ENCODE measurements around the gene VIL1.

The VIL1 gene

GRCh38 chr2:218458598-218458997, 39.7 kb downstream of the VIL1 start:
- no peak overlapping the region for H3K14ac ChIP-seq (ENCODE audit: low read length)
- no peak overlapping the region for H3K4me3 ChIP-seq (ENCODE audit: low read depth, low read length)
- no peak overlapping the region for H2AK5ac ChIP-seq (ENCODE audit: low read length)
- H4K91ac ChIP-seq (ENCODE audit: low read depth, low read length) = no peak overlapping the region
- H2BK12ac ChIP-seq (ENCODE audit: low read length) = no peak overlapping the region
- H3K79me2 ChIP-seq (ENCODE audit: control insufficient read depth, insufficient read depth, low read length, poor library complexity) = no peaks in the 10 kb centered on the region
- H3K79me1 ChIP-seq (ENCODE audit: low read length) = no peaks in the 10 kb centered on the region
- no peak for DNase-seq
- H4K12ac ChIP-seq (ENCODE audit: low read depth, low read length) = no peak overlapping the region
- no peak overlapping the region for H3K18ac ChIP-seq (ENCODE audit: low read length)
- no peak overlapping the region for H4K8ac ChIP-seq (ENCODE audit: low read depth, low read length)
- no peaks in the 10 kb centered on the region for H3K27me3 ChIP-seq (ENCODE audit: insufficient read depth, low read length)
- H3K9ac ChIP-seq (ENCODE audit: low read length) = no peak overlapping the region
- no peak overlapping the region for H2AFZ ChIP-seq (ENCODE audit: insufficient read depth, low read length, poor library complexity)
- H2BK120ac ChIP-seq (ENCODE audit: insufficient read depth, low read length, poor library complexity) = no peak overlapping the region
- H3K9me3 ChIP-seq (ENCODE audit: insufficient read depth, low read depth, low read length) = no peaks in the 10 kb centered on the region
- H3K4ac ChIP-seq (ENCODE audit: low read depth, low read length) = no peak overlapping the region
- no peaks in the 10 kb centered on the region for H3K4me1 ChIP-seq (ENCODE audit: control insufficient read depth in 1 of 2, insufficient read depth in 2 of 2, low read length in 2 of 2)
- H3K36me3 ChIP-seq (ENCODE audit: control insufficient read depth in 1 of 2, insufficient read depth in 2 of 2, low read length in 2 of 2) = peaks cover 14 to 24% of the 10 kb centered on the region in 2 experiments
- no peak overlapping the region for H3K23ac ChIP-seq (ENCODE audit: low read length)
- no CpG with 5 or more reads among the region's 1 CpG for WGBS (ENCODE audit: extremely low coverage, insufficient coverage, insufficient read length)
- no peak overlapping the region for H3K27ac ChIP-seq (ENCODE audit: low read depth, low read length)
- H2BK5ac ChIP-seq (ENCODE audit: low read depth, low read length, poor library complexity) = no peak overlapping the region
- no peak overlapping the region for H3K4me2 ChIP-seq (ENCODE audit: low read length)

- H2BK5ac ChIP-seq (ENCODE audit: low read depth, low read length, poor library complexity) = no peak overlapping the region
- H3K27me3 ChIP-seq (ENCODE audit: insufficient read depth, low read length) = no peaks in the 10 kb centered on the region
- H3K9me3 ChIP-seq (ENCODE audit: insufficient read depth, low read depth, low read length) = no peaks in the 10 kb centered on the region
- no peak overlapping the region for H3K18ac ChIP-seq (ENCODE audit: low read length)
- H3K4me1 ChIP-seq (ENCODE audit: control insufficient read depth in 1 of 2, insufficient read depth in 2 of 2, low read length in 2 of 2) = no peaks in the 10 kb centered on the region
- no peaks in the 10 kb centered on the region for H3K79me1 ChIP-seq (ENCODE audit: low read length)
- H3K9ac ChIP-seq (ENCODE audit: low read length) = no peak overlapping the region
- peak in 1 of 2 donors; percentile 71 for DNase-seq
- no peak overlapping the region for H4K8ac ChIP-seq (ENCODE audit: low read depth, low read length)
- no peak overlapping the region for H2AFZ ChIP-seq (ENCODE audit: insufficient read depth, low read length, poor library complexity)
- no peak overlapping the region for H2BK12ac ChIP-seq (ENCODE audit: low read length)
- H4K91ac ChIP-seq (ENCODE audit: low read depth, low read length) = no peak overlapping the region
- H2AK5ac ChIP-seq (ENCODE audit: low read length) = no peak overlapping the region
- H3K4ac ChIP-seq (ENCODE audit: low read depth, low read length) = no peak overlapping the region
- no peak overlapping the region for H4K12ac ChIP-seq (ENCODE audit: low read depth, low read length)
- peaks cover 9 to 25% of the 10 kb centered on the region in 2 experiments for H3K36me3 ChIP-seq (ENCODE audit: control insufficient read depth in 1 of 2, insufficient read depth in 2 of 2, low read length in 2 of 2)
- H3K14ac ChIP-seq (ENCODE audit: low read length) = no peak overlapping the region
- no peaks in the 10 kb centered on the region for H3K79me2 ChIP-seq (ENCODE audit: control insufficient read depth, insufficient read depth, low read length, poor library complexity)
- H2BK120ac ChIP-seq (ENCODE audit: insufficient read depth, low read length, poor library complexity) = no peak overlapping the region
- no peak overlapping the region for H3K4me2 ChIP-seq (ENCODE audit: low read length)
- H3K4me3 ChIP-seq (ENCODE audit: low read depth, low read length) = no peak overlapping the region
- no peak overlapping the region for H3K27ac ChIP-seq (ENCODE audit: low read depth, low read length)
- H3K23ac ChIP-seq (ENCODE audit: low read length) = no peak overlapping the region
- no CpG with 5 or more reads among the region's 3 CpGs for WGBS (ENCODE audit: extremely low coverage, insufficient coverage, insufficient read length)
Measured at GRCh38 chr2:218465987-218466633, 47.2 kb downstream of the VIL1 start.

- Histone ChIP-seq H3K14ac (ENCODE audit: low read length) (no peak overlapping the region), H2AK5ac (ENCODE audit: low read length) (no peak overlapping the region), H2BK5ac (ENCODE audit: low read depth, low read length, poor library complexity) (no peak overlapping the region), H3K9ac (ENCODE audit: low read length) (no peak overlapping the region), H3K79me1 (ENCODE audit: low read length) (no peaks in the 10 kb centered on the region), H4K12ac (ENCODE audit: low read depth, low read length) (no peak overlapping the region), H2BK120ac (ENCODE audit: insufficient read depth, low read length, poor library complexity) (no peak overlapping the region), H3K27ac (ENCODE audit: low read depth, low read length) (no peak overlapping the region), H3K79me2 (ENCODE audit: control insufficient read depth, insufficient read depth, low read length, poor library complexity) (no peaks in the 10 kb centered on the region), H4K8ac (ENCODE audit: low read depth, low read length) (no peak overlapping the region), H2BK12ac (ENCODE audit: low read length) (no peak overlapping the region), H3K4me1 (ENCODE audit: control insufficient read depth in 1 of 2, insufficient read depth in 2 of 2, low read length in 2 of 2) (no peaks in the 10 kb centered on the region), H3K27me3 (ENCODE audit: insufficient read depth, low read length) (no peaks in the 10 kb centered on the region), H3K36me3 (ENCODE audit: control insufficient read depth in 1 of 2, insufficient read depth in 2 of 2, low read length in 2 of 2) (peaks cover 3 to 9% of the 10 kb centered on the region in 2 experiments), H3K9me3 (ENCODE audit: insufficient read depth, low read depth, low read length) (no peaks in the 10 kb centered on the region), H3K4ac (ENCODE audit: low read depth, low read length) (no peak overlapping the region), H4K91ac (ENCODE audit: low read depth, low read length) (no peak overlapping the region), H3K4me3 (ENCODE audit: low read depth, low read length) (no peak overlapping the region), H2AFZ (ENCODE audit: insufficient read depth, low read length, poor library complexity) (no peak overlapping the region), H3K4me2 (ENCODE audit: low read length) (no peak overlapping the region), H3K18ac (ENCODE audit: low read length) (no peak overlapping the region), H3K23ac (ENCODE audit: low read length) (no peak overlapping the region)
- no CpG with 5 or more reads among the region's 1 CpG for WGBS (ENCODE audit: extremely low coverage, insufficient coverage, insufficient read length)
- DNase-seq = no peak
Measured at GRCh38 chr2:218470448-218470847, 51.5 kb downstream of the VIL1 start.

GRCh38 chr2:218471036-218471435, 52.1 kb downstream of the VIL1 start:
- Histone ChIP-seq H3K4me2 (ENCODE audit: low read length) (no peak overlapping the region), H3K23ac (ENCODE audit: low read length) (no peak overlapping the region), H3K79me2 (ENCODE audit: control insufficient read depth, insufficient read depth, low read length, poor library complexity) (no peaks in the 10 kb centered on the region), H2AK5ac (ENCODE audit: low read length) (no peak overlapping the region), H4K91ac (ENCODE audit: low read depth, low read length) (no peak overlapping the region), H3K36me3 (ENCODE audit: control insufficient read depth in 1 of 2, insufficient read depth in 2 of 2, low read length in 2 of 2) (peaks cover 3 to 7% of the 10 kb centered on the region in 2 experiments), H3K79me1 (ENCODE audit: low read length) (no peaks in the 10 kb centered on the region), H3K18ac (ENCODE audit: low read length) (no peak overlapping the region), H4K12ac (ENCODE audit: low read depth, low read length) (no peak overlapping the region), H3K9me3 (ENCODE audit: insufficient read depth, low read depth, low read length) (no peaks in the 10 kb centered on the region), H3K27me3 (ENCODE audit: insufficient read depth, low read length) (no peaks in the 10 kb centered on the region), H3K4me1 (ENCODE audit: control insufficient read depth in 1 of 2, insufficient read depth in 2 of 2, low read length in 2 of 2) (no peaks in the 10 kb centered on the region), H2BK120ac (ENCODE audit: insufficient read depth, low read length, poor library complexity) (no peak overlapping the region), H3K4ac (ENCODE audit: low read depth, low read length) (no peak overlapping the region), H3K9ac (ENCODE audit: low read length) (no peak overlapping the region), H2AFZ (ENCODE audit: insufficient read depth, low read length, poor library complexity) (no peak overlapping the region), H4K8ac (ENCODE audit: low read depth, low read length) (no peak overlapping the region), H3K4me3 (ENCODE audit: low read depth, low read length) (no peak overlapping the region), H2BK5ac (ENCODE audit: low read depth, low read length, poor library complexity) (no peak overlapping the region), H2BK12ac (ENCODE audit: low read length) (no peak overlapping the region), H3K14ac (ENCODE audit: low read length) (no peak overlapping the region), H3K27ac (ENCODE audit: low read depth, low read length) (no peak overlapping the region)
- DNase-seq = no peak
- no CpG with 5 or more reads among the region's 2 CpGs for WGBS (ENCODE audit: extremely low coverage, insufficient coverage, insufficient read length)
